HG03469 (cell line): ENCODE measurements around the gene MEFV.
"Not testable (repeated sequence)": the region's sequence is repeated elsewhere in the genome, so short reads cannot be mapped to it uniquely, and the experiment has no call there.

Experiments
- ATAC-seq: cut with Tn5 transposase; IDR thresholded peaks from one replicate; pipeline ENCODE4 v1.9.1; 2021; ENCODE audit warnings: mild to moderate bottlenecking, moderate library complexity, moderate number of reproducible peaks; ENCODE audit not compliant: unreplicated experiment

Gene MEFV

GRCh38 chr16:3223913-3224515 lies 32.4 kb downstream of the MEFV start:
- ATAC-seq, result no peak

DNA sequence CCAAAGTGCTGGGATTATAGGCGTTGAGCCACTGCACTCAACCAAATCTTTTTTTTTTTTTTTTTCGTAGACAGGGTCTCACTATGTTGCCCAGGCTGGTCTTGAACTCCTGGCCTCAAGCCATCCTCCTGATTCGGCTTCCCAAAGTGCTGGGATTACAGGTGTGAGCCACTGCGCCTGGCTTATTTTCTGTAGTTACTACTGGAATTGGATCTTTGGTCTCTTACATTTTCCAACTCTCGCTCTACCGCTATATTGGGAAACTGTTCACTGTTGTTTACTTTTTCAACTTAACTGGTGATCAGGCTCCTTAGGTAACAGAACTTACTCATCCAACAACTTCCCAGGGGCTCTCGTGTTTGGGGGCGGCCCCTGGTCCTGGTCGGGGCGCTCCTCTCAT lies 35.6 kb downstream of the MEFV start:
- ATAC-seq, result no peak

DNA sequence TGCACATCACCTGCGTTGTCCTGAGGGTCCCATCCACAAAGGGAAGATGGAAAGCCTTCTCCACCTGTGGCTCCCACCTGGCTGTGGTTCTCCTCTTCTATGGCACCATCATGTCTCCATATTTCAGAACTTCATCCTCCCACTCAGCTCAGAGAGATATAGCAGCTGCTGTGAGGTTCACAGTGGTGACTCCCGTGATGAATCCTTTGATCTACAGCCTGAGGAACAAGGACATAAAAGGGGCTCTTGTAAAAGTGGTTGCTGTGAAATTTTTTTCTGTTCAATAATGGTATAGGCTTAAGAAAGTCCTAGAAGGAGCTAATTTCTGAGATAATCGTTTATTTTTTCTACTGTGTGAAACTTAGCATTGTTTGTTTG lies 40.2 kb downstream of the MEFV start:
- no peak for ATAC-seq

GRCh38 chr16:3215601-3216262 lies 40.7 kb downstream of the MEFV start:
- ATAC-seq, result no peak

DNA sequence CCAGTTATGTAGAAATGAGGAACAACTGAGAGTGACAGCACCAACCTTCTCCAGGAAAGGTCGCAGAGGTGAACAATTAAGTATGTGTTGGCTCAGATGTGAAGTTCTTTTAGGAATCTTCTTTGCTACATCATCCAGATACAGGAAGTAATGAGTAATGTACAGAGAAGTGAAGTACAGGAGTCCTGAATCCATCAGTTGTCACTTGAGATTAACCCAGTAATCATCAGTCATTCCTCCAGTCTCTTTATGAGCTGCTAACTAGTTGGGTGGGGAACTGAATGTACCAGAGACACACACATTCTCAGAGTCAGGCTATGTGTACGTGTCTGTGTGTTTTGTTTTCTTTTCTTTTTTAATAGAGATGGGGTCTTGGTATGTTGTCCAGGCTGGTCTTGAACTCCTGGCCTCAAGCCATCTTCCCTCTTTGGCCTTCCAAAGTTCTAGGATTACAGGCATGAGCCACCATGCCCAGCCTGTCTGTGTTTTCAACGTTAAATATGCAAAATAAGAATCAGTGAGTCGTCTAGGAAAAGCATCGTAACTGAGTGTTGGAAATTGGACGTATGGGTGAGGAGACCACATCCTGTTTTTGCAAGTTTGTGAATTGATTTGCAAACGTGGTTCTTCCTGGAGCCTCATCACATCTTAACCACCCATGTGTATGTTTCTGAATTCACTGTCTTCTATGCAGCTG lies 41.4 kb downstream of the MEFV start:
- ATAC-seq, result no peak

DNA sequence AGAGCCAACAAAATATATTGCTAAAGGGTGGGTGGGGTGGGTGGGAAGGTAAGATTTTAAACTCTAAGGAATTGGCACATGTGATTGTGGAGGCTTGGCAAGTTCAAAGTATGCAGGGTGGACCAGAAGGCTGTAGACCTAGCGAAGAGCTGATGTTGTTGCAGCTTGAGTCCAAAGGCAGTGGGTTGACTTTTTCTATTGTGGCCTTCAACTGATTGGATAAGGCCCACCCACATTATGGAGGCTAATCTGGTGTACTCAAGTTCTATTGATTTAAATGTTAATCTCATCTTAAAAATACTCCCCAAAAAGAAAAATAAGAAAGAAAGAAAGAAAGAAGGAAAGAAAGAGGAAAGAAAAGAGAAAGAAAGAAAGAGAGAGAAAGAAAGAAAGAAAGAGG lies 43.9 kb downstream of the MEFV start:
- ATAC-seq, result no peak

DNA sequence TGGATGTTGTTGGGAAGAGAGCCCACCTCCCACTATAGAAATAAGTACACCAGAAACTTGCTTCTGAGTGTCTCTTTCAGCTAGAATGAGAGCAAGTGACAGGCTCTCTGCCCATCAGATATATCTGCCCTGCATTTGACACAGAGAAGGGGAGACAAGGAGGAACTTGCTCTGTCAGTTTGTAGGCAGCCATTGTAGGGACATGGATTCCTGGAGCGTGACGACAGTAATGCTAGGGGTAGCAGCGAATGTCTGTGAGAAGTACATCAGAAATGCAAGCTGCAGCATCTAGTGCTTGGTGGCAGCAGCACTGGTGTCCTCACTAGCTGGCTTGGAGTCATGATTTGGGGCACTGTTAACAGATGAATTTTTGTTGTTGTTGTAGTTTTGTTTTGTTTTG lies 44.4 kb downstream of the MEFV start:
- no peak for ATAC-seq

- ATAC-seq, result no peak
Measured at GRCh38 chr16:3207086-3207953, 49.1 kb downstream of the MEFV start.

GRCh38 chr16:3205939-3206338 lies 50.5 kb downstream of the MEFV start:
- not testable (repeated sequence) for ATAC-seq

GRCh38 chr16:3202903-3203539 lies 53.4 kb downstream of the MEFV start:
- ATAC-seq, result no peak

DNA sequence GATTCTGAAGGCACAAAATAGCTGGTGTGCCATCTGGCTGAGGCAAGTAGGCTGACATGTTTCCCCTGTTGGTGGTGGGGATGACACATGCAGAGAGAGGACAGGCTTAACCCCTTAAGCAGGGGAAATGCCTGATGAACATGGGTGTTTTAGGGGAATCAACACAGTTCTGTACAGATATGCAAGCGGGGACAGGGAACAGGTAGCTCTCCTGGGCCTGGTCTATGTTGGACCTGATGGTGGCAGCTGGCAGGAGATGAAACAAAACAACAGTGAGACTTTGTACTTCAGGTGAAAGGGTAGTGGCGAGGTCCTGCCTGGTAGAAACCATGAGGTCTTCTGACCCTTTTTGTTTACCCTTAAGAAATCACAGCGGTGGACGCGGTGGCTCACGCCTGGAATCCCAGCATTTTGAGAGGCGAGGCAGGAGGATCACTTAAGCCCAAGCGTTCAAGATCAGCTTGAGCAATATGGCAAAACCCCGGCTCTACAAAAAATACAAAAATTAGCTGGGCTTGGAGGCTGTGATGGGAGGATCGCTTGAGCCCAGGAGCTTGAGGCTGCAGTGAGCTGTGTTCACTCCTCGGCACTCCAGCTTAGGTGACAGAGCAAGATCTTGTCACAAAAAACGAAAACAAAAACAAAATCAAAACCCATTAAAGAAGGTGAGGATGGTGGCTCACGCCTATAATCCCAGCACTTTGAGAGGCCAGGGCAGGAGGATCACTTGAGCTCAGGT lies 57.9 kb downstream of the MEFV start:
- ATAC-seq, result no peak

DNA sequence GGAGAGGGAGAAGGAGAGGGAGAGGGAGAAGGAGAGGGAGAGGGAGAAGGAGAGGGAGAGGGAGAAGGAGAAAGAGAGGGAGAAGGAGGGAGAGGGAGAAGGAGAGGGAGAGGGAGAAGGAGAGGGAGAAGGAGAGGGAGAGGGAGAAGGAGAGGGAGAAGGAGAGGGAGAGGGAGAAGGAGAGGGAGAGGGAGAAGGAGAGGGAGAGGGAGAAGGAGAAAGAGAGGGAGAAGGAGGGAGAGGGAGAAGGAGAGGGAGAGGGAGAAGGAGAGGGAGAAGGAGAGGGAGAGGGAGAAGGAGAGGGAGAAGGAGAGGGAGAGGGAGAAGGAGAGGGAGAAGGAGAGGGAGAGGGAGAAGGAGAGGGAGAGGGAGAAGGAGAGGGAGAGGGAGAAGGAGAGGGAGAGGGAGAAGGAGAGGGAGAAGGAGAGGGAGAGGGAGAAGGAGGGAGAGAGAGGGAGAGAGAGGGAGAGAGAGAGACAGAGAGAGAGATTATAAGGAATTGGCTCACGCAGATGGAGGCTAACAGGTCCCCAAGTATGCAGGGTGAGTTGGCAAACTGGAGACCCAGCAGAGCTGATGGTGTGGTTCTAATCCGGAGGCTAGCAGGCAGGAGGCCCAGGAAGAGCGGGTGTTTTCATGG lies 58.6 kb downstream of the MEFV start:
- ATAC-seq, result not testable (repeated sequence)

- ATAC-seq, result no peak
Measured at GRCh38 chr16:3195975-3196374, 60.5 kb downstream of the MEFV start.

DNA sequence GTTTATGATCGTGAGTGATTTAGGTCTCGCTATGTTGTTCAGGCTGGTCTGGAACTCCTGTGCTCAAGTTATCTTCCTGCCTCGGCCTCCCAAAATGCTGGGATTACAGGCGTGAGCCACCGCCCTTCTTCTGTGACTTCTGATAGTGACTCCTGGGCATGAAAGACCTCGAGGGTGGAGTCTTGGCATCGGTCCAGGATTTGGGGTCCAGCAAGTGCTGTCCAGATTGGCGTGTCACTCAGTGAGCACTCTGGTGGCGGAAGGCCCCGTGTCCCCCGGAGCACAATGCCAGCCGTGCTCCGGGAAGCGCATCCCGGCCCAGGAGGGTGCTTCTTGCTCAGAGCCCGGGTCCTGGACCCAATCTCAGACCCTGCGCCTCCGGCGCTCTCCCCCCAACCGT lies 61.6 kb downstream of the MEFV start:
- ATAC-seq, result no peak

DNA sequence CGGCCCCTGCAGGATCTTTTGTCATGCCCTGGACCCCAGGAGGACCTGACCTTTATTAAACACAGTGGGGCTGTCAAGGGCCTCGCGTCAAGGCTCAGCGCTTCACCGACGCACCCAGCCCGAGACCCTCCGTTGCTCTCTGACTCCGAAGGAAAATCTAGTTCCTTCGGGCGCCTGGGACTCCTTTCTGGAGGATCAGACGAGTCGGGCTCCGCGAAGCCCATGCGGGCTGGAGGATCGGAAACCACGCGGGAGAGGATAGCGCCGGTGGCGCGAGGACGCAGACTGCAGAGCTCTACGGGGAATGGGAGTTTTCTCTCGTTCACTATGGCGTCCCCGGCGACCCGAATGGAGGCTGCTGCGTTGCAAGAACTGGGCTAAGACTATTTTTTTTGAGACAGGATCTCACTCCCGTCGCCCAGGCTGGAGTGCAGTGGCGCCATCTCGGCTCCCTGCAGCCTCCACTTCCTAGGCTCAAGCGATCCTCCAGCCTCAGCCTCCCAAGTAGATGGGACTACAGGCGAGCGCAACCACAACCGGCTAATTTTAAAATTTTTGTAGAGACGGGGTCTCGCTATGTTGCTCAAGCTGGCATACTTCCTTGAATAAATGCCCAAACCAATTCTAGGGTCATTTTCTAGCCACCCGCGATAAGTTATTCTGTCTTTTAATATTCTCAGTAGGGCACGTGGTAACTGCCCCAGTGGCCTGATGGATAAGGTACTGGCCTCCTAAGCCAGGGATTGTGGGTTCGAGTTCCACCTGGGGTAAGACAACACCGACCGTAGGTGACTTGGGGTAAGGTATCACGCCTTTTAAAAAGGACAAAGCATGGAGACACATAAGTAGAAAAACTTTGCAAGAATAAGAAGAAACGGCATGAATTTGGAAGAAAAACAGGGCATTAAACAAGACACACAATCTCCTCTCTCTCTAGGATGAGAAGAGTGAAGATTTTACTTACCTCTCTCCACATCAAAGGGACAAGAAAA lies 62.9 kb downstream of the MEFV start:
- no peak for ATAC-seq

DNA sequence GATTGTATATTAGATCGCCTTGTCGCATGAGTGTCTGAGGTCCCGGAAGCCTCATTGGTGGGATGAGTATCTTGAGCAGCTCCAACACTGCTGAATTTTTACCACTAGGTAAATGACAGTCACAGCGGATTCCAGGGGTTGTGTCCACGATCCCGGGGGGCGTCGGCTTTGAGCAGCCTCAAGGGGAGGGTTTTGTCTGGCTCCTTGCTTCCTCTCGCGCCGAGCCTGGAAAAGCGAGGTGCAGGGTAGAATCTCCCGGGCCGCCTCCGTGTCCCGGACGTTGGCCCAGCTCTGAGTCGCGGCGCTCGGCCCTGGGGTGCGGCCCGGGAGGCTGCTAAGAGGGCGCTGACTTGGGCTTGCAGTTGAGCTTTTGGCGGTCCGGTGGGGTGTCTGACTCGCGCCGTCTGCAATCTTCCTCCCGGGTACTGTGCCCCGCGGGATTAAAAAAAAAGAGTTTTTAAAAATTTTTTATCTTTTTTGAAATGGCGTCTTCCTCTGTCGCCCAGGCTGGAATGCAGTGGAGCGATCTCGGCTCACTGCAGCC lies 63.9 kb downstream of the MEFV start:
- ATAC-seq, result no peak
